ENCODE data around the gene NUP43.

DNA sequence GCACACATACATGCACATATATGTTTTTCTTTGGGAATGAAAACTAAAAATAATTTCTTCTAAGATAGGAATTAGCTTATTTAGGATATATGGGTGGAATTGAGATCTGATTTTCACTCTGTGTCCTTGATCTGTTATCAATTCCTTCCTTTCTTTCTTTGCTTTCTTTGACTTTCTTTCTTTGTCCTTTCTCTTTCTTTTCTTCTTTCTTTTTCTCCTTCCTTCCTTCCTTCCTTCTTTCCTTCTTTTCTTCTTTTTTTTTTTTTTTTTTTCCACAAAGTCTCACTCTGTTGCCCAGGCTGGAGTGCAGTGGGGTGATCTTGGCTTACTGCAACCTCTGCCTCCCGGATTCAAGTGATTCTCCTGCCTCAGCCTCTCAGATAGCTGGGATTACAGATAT is 31.3 kb upstream of the NUP43 start:
- no peak for TF ChIP-seq POLR2A (IDR thresholded peaks at IDR 0.05)
- TF ChIP-seq, protein P1, sequence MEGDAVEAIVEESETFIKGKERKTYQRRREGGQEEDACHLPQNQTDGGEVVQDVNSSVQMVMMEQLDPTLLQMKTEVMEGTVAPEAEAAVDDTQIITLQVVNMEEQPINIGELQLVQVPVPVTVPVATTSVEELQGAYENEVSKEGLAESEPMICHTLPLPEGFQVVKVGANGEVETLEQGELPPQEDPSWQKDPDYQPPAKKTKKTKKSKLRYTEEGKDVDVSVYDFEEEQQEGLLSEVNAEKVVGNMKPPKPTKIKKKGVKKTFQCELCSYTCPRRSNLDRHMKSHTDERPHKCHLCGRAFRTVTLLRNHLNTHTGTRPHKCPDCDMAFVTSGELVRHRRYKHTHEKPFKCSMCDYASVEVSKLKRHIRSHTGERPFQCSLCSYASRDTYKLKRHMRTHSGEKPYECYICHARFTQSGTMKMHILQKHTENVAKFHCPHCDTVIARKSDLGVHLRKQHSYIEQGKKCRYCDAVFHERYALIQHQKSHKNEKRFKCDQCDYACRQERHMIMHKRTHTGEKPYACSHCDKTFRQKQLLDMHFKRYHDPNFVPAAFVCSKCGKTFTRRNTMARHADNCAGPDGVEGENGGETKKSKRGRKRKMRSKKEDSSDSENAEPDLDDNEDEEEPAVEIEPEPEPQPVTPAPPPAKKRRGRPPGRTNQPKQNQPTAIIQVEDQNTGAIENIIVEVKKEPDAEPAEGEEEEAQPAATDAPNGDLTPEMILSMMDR (IDR thresholded peaks at IDR 0.05) = no peak

Measured in lower leg skin (tissue), 3 donors.